Adrenal gland (tissue), 5 donors: Measurements from ENCODE around the gene UBAC2.

Experiments used
- CTCF ChIP-seq, 6 experiments: fragments of 450-650 bp in 4 of 6; fragments of 200-600 bp in 2 of 6; sonication (generic) in 1 of 6; IDR thresholded peaks; 1 replicate in 5 of 6; 2 replicates in 1 of 6; pipeline versions ENCODE4 v1.5.1 to v1.8.0; 2016 to 2021; ENCODE audit warnings: antibody characterized with exemption in 6 of 6, mild to moderate bottlenecking in 2 of 6, moderate library complexity in 1 of 6
- POLR2A ChIP-seq, 2 donors: fragments of 450-650 bp; IDR thresholded peaks; one replicate each; pipeline ENCODE4 v1.6.1; 2017; ENCODE audit warnings: antibody characterized with exemption in 2 of 2, mild to moderate bottlenecking in 2 of 2, moderate library complexity in 1 of 2
- donor health status: DM: no; HTN: no; CAD: no.

GRCh38 chr13:99432609-99433542, 232.2 kb downstream of the UBAC2 start:
- TF ChIP-seq CTCF (IDR thresholded peaks at IDR 0.05) (no peak), POLR2A (IDR thresholded peaks at IDR 0.05) (no peak)
